Heart left ventricle (tissue), 16 donors: Measurements from ENCODE around the gene CTTNBP2. TPM values are rescaled to one million over a fixed set of nuclear protein-coding genes. Genes with fewer than 3 reads are reported as not detected.

ENCODE experiments used
- ATAC-seq, 4 donors: fragments of 200-7000 bp; cut with Tn5 transposase; one replicate each; pipeline ENCODE4 v1.9.1; 2020 to 2022; ENCODE audit warnings: moderate library complexity in 4 of 4, mild to moderate bottlenecking in 3 of 4, moderate number of reproducible peaks in 1 of 4
- DNase-seq, 5 donors: peaks; one replicate each; pipeline ENCODE4 v3.0.0-alpha.2; 2020
- H3K27ac ChIP-seq, 12 donors: fragments of 200-600 bp; sonication (generic) in 4 of 12; one replicate each; pipeline versions ENCODE4 v1.5.0 to v1.8.0; 2016 to 2022; ENCODE audit warnings: mild to moderate bottlenecking in 2 of 12
- H3K27me3 ChIP-seq, 9 donors: fragments of 200-600 bp; sonication (generic) in 2 of 9; one replicate each; pipeline versions ENCODE4 v1.5.1 to v1.8.0; 2016 to 2022; ENCODE audit warnings: mild to moderate bottlenecking in 3 of 9
- H3K36me3 ChIP-seq, 9 donors: fragments of 200-600 bp; sonication (generic) in 2 of 9; one replicate each; pipeline versions ENCODE4 v1.5.0 to v1.8.0; 2018 to 2022; ENCODE audit warnings: mild to moderate bottlenecking in 2 of 9
- H3K4me1 ChIP-seq, 12 donors: fragments of 200-600 bp; sonication (generic) in 4 of 12; one replicate each; pipeline versions ENCODE4 v1.5.0 to v1.8.0; 2016 to 2022; ENCODE audit warnings: mild to moderate bottlenecking in 3 of 12
- H3K4me3 ChIP-seq, 12 donors: fragments of 200-600 bp; sonication (generic) in 4 of 12; one replicate each; pipeline versions ENCODE4 v1.5.0 to v1.8.0; 2017 to 2022; ENCODE audit warnings: mild to moderate bottlenecking in 9 of 12, moderate library complexity in 4 of 12
- H3K9me3 ChIP-seq, 12 donors: fragments of 200-600 bp; sonication (generic) in 4 of 12; one replicate each; pipeline versions ENCODE4 v1.5.0 to v1.8.0; 2016 to 2022; ENCODE audit warnings: mild to moderate bottlenecking in 1 of 12
- POLR2A ChIP-seq, 2 donors: fragments of 450-650 bp; IDR thresholded peaks; one replicate each; pipeline ENCODE4 v1.6.1; 2017; ENCODE audit warnings: antibody characterized with exemption in 2 of 2, mild to moderate bottlenecking in 2 of 2, moderate library complexity in 2 of 2
- WGBS, 4 donors: extraction: QIAGEN DNeasy Blood & Tissue Kit in 2 of 4; methylation state at CpG; one replicate each; pipeline versions ENCODE4 v1.1.5 to v1.1.7; 2013 to 2018; 5-methylcytosine and 5-hydroxymethylcytosine counted together
- intact Hi-C, 10 donors: fragments of 100-400 bp; cut with DNase I; formaldehyde crosslinking; loops; one replicate each; pipeline versions ENCODE4 v1.11.1 to v1.14.2; 2022
- polyA plus RNA-seq, 2 donors: library from polyadenylated mRNA; stranded (reverse); fragments of 200-250 nt; gene quantifications; one replicate each; pipeline ENCODE4 v1.2.3, GENCODE V29; 2013
- total RNA-seq, 9 donors: library from RNA; depleted of rRNA in 2 of 9; stranded (reverse); fragments of >200 nt in 2 of 9; fragmentation: NEBNext Ultra II Directional in 3 of 9; extraction: Animal tissue kit (Norgen Biotek cat#: 25700) in 3 of 9; gene quantifications; one replicate each; pipeline versions ENCODE4 v1.1.0 to v1.2.4, GENCODE V29; 2016 to 2023
- TF ChIP-seq, protein P1 (sequence below), 12 donors: fragments of 200-600 bp; sonication (generic) in 4 of 12; IDR thresholded peaks; one replicate each; pipeline versions ENCODE4 v1.5.0 to v1.8.0; 2018 to 2022; ENCODE audit warnings: antibody characterized with exemption in 12 of 12, mild to moderate bottlenecking in 5 of 12
- donor health status: ischemic (EF 13 %, LVEDD 7.1; RV severe dilation, severe dysfunction).
- donor health status: healthy with polysubstance abuse.
- donor health status: DM: no; HTN: yes; CAD: no.
- donor health status: DM: no; HTN: no; CAD: no.
- donor health status: ischemic (EF 25% LVEDD 6.9; RV normal size, moderate dysfunction).
- donor health status: ischemic (EF 25% LVEDD 5.7; RV mildly dilated, moderate dysfunction).
- donor health status: healthy.
- donor health status: DM: yes; HTN: yes; CAD: no.
- donor health status: ischemic (EF 35%, LVEDD 5.7; RV mildly dilated, moderate dysfunction).
- donor health status: nonischemic (EF 11% LVEDD 7.7; RV severe dilation, severe dysfunction).
- donor health status: DM: yes; HTN: yes; CAD: no.
- donor health status: PGD.
- donor health status: ischemic (EF 29% LVEDD 5.4; RV normal size, mild dysfunction).
- donor health status: nonischemic (EF 23%, LVEDD 6.1; RV moderate dilation, normal function).

Gene CTTNBP2
- total and polyA plus RNA-seq, 11 donors, result 0.31 to 3.9 (median 0.76) TPM

DNA sequence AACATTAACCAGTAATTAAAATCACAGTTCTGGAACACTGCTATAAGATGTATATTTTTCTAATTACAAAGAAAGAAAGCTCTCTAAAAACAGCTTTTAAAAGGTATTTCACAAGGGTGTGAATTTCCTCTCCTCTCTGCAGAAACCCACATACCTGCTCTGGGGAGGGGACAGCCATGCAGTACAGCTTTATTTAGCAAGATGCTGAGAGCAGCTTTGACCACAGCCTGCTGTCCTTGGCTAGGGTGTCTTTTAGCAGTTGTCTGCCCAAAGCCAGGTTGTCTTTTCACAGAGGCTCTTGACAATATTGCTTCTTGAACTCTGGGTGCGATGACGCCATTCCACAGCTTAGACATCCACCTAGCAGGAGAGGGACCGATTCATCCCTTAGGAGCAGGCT is 148.3 kb downstream of the CTTNBP2 start:
- no peak for DNase-seq
- Histone ChIP-seq H3K9me3 (no peaks in the 10 kb centered on the region), H3K4me3 (no peak overlapping the region), H3K4me1 (no peaks in the 10 kb centered on the region), H3K27ac (no peak overlapping the region), H3K27me3 (no peaks in the 10 kb centered on the region), H3K36me3 (peaks cover 0 to 28% (median 0%) of the 10 kb centered on the region in 9 donors)
- TF ChIP-seq, protein P1, sequence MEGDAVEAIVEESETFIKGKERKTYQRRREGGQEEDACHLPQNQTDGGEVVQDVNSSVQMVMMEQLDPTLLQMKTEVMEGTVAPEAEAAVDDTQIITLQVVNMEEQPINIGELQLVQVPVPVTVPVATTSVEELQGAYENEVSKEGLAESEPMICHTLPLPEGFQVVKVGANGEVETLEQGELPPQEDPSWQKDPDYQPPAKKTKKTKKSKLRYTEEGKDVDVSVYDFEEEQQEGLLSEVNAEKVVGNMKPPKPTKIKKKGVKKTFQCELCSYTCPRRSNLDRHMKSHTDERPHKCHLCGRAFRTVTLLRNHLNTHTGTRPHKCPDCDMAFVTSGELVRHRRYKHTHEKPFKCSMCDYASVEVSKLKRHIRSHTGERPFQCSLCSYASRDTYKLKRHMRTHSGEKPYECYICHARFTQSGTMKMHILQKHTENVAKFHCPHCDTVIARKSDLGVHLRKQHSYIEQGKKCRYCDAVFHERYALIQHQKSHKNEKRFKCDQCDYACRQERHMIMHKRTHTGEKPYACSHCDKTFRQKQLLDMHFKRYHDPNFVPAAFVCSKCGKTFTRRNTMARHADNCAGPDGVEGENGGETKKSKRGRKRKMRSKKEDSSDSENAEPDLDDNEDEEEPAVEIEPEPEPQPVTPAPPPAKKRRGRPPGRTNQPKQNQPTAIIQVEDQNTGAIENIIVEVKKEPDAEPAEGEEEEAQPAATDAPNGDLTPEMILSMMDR (IDR thresholded peaks at IDR 0.05), result no peak
- no peak for TF ChIP-seq POLR2A (IDR thresholded peaks at IDR 0.05)
- ATAC-seq, result no peak
- intact Hi-C loops, result no loop called here
- WGBS, 4 donors, result 88 to 98% (median 93%) methylated on average over 3 of the region's 3 CpGs

DNA sequence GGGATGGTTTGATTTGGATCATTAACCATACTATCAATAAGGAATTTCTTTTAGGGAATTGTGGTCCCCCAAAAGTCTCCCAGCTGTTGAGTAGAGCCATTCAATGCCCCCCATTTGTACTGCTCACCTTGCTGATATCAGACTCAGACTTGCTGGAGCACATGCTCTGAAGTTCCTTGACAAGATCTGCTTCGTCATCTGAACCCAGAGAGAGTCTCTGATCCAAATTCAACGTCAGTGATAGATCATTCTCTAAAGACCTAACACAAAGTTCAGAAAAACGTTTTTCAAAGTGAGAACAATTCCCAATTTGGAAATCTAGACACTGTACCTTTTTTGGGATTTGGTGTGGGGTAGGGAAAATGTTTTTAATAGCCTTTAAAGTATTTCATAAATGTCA is 153.9 kb downstream of the CTTNBP2 start:
- H3K9me3 ChIP-seq, result no peaks in the 10 kb centered on the region
- H3K4me1 ChIP-seq, result no peaks in the 10 kb centered on the region
- DNase-seq, result no peak
- ATAC-seq, result no peak
- no peak overlapping the region for H3K4me3 ChIP-seq
- intact Hi-C loops, result loop anchor here in 6 of 10 donors (5.0 to 10.0 kb wide), 5 partner anchors 255 to 317 kb away; no protein-coding TSS in a partner anchor
- no peak for TF ChIP-seq POLR2A (IDR thresholded peaks at IDR 0.05)
- TF ChIP-seq, protein P1 (IDR thresholded peaks at IDR 0.05), result no peak
- H3K27me3 ChIP-seq, result no peaks in the 10 kb centered on the region
- 71 to 79% (median 76%) methylated on average over 3 of the region's 3 CpGs for whole genome bisulfite sequencing, 4 donors
- no peak overlapping the region for H3K27ac ChIP-seq
- peaks cover 0 to 21% (median 0%) of the 10 kb centered on the region in 9 donors for H3K36me3 ChIP-seq

DNA sequence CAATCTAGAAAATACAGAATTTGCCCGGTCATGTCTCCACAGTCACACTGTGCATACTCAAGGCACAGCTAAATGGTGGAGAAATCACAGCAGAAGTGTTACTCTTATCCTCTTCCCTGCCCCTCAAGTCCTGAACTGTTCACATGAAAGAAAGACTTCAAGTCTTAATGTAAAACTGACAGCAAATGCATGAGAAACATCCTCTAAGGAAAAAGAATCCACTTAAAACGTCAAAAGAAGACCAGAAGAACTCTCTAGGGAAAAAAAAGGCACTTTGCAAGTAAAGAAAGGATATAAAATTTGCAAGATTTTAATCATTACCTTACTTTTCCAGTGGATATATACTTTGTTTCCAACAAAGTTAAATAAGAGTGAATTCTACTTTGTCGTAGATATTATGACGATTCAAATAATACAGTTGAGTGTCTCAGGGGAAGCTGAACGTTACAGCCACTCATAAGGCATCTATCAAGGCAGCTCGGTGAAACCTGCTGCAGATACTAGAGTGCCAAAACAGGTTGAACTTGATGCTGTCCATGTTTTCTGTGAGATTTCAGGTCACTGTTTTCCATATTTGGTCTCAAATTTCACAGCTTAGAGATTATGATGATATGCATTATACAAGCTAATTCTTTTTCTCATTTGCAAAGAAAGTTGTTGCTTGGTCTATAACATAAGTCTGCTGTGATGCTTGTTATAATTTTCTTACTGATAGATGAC is 155.0 kb downstream of the CTTNBP2 start:
- Histone ChIP-seq H3K27me3 (no peaks in the 10 kb centered on the region), H3K27ac (no peak overlapping the region), H3K9me3 (no peaks in the 10 kb centered on the region), H3K4me1 (no peaks in the 10 kb centered on the region), H3K4me3 (no peak overlapping the region), H3K36me3 (peaks cover 0 to 18% (median 0%) of the 10 kb centered on the region in 9 donors)
- TF ChIP-seq POLR2A (IDR thresholded peaks at IDR 0.05), result no peak
- TF ChIP-seq, protein P1 (IDR thresholded peaks at IDR 0.05), result no peak
- intact Hi-C loops, result loop anchor here in 6 of 10 donors (5.0 to 10.0 kb wide), 5 partner anchors 253 to 316 kb away; no protein-coding TSS in a partner anchor
- 80 to 85% (median 84%) methylated on average over 6 of the region's 6 CpGs for WGBS, 4 donors
- ATAC-seq, result no peak
- no peak for DNase-seq

DNA sequence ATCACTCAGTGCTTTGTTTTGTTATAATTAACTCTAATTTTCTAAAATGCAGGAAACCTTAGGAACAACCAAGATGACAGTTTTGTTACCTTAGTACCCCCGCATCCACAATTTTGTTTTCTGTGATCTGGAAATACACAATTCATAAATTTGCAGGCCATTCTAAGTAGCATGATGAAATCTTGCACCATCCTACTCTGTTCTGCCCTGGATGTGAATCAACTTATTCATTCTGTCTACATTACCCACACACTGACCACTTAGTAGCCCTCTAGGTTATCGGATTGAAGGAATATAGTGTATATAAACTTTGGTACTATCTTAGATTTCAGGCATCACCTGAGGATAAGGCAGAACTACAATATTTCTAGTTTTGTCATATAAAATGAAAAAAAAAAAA is 155.9 kb downstream of the CTTNBP2 start:
- ATAC-seq (no peak), DNase-seq (no peak)
- H3K4me3 ChIP-seq, result no peak overlapping the region
- H3K27me3 ChIP-seq, result no peaks in the 10 kb centered on the region
- H3K9me3 ChIP-seq, result no peaks in the 10 kb centered on the region
- H3K4me1 ChIP-seq, result no peaks in the 10 kb centered on the region
- intact Hi-C loops, result loop anchor here in 7 of 10 donors (2.0 to 10.0 kb wide), 6 partner anchors 253 to 315 kb away; no protein-coding TSS in a partner anchor
- TF ChIP-seq, protein P1 (IDR thresholded peaks at IDR 0.05), result no peak
- TF ChIP-seq POLR2A (IDR thresholded peaks at IDR 0.05), result no peak
- no peak overlapping the region for H3K27ac ChIP-seq
- WGBS, 4 donors, result 95 to 97% (median 96%) methylated on average over 2 of the region's 2 CpGs
- H3K36me3 ChIP-seq, result peaks cover 0 to 18% (median 0%) of the 10 kb centered on the region in 9 donors
